Measurements from ENCODE around the gene PKD2L2. TPM values are rescaled to one million over a fixed set of nuclear protein-coding genes. Genes with fewer than 3 reads are reported as not detected.
A peak's percentile ranks its signal among the peaks of the same experiment; 100 is the strongest.

Gene PKD2L2
- total and polyA plus RNA-seq, 8 donors: 0.05 to 0.23 TPM; not detected in 6

DNA sequence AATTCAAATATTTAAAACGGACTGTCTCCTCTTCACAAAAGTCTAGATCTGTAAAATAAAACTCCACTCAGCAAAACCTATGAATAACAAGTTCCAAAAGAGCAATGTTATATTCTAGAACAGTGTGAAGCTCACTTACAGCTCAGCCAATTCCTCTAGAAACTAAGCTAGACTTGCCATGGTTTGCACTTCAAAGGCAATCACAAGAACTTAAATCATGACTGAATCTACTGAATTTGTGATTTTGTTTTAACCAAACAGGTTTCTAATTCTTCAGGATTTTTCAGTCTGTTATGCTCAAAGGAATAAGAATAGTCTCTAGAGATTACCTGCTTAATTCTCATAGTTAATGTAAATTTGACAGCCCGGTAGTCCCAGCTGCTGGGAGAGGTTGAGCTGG lies 1.4 kb upstream of the PKD2L2 start:
- H3K36me3 ChIP-seq: no peaks in the 10 kb centered on the region
- no peak for FAIRE-seq
- no peaks in the 10 kb centered on the region for H3K9me3 ChIP-seq
- WGBS, 2 donors: 66 to 80% methylated on average over 2 of the region's 2 CpGs
- intact Hi-C loops (cut with DNase I): no loop called here
- no peak for DNase-seq
- no peak overlapping the region for H3K27ac ChIP-seq
- no peaks in the 10 kb centered on the region for H3K27me3 ChIP-seq
- H3K4me1 ChIP-seq: no peaks in the 10 kb centered on the region
- no peak for ATAC-seq
- no peak overlapping the region for H3K4me3 ChIP-seq
- TF ChIP-seq, protein P1, sequence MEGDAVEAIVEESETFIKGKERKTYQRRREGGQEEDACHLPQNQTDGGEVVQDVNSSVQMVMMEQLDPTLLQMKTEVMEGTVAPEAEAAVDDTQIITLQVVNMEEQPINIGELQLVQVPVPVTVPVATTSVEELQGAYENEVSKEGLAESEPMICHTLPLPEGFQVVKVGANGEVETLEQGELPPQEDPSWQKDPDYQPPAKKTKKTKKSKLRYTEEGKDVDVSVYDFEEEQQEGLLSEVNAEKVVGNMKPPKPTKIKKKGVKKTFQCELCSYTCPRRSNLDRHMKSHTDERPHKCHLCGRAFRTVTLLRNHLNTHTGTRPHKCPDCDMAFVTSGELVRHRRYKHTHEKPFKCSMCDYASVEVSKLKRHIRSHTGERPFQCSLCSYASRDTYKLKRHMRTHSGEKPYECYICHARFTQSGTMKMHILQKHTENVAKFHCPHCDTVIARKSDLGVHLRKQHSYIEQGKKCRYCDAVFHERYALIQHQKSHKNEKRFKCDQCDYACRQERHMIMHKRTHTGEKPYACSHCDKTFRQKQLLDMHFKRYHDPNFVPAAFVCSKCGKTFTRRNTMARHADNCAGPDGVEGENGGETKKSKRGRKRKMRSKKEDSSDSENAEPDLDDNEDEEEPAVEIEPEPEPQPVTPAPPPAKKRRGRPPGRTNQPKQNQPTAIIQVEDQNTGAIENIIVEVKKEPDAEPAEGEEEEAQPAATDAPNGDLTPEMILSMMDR (IDR thresholded peaks at IDR 0.05): no peak

DNA sequence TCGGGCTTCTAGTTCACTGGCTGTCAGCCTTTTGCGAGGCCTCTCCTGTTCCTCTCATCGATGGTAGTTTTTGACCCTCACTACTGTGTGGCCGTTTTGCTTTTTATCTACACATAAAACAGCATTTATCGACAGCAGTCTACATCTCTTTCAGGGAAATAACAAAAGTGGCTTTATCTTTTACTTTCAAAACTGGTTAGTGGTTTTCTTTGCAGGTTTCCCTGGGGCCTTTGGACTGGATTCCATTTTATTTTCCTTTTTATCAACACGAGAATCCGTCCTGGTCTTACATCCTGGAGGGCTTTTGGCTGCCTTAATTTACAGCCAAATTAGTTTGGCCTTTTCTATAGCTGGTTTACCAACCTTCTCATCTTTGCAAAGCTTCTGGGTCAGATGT lies 793 bp upstream of the PKD2L2 start:
- H3K4me1 ChIP-seq: no peaks in the 10 kb centered on the region
- H3K27ac ChIP-seq: peak overlapping the region in 3 of 4 donors; percentile 29 to 82 (median 57)
- no peaks in the 10 kb centered on the region for H3K9me3 ChIP-seq
- intact Hi-C loops (cut with DNase I): no loop called here
- FAIRE-seq (no peak), DNase-seq (no peak), ATAC-seq (peak in 2 of 4 donors; percentile 5 to 7)
- H3K4me3 ChIP-seq: peak overlapping the region in 2 of 4 donors; percentile 43 to 52
- 48 to 56% methylated on average over 7 of the region's 7 CpGs for WGBS, 2 donors
- no peaks in the 10 kb centered on the region for H3K27me3 ChIP-seq
- H3K36me3 ChIP-seq: no peaks in the 10 kb centered on the region
- TF ChIP-seq, protein P1 (IDR thresholded peaks at IDR 0.05): no peak

DNA sequence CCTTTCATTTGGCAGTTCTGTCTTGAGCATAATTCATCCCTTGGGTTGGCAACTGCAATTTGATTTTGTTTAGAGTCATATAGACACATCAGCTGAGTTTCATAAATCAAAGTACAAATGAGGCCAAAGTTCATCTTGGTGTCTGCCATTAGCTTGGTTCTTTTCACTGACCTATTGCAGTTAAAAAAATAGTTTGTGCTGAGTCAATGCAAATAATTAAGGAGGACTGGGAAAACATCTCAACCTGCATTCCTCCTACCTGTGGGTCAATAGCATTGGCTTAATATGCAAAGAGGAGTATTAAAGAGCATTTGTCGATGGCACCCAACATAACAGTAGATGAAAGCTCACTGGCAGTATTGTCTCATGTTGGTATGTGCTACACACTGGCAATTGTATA lies 1.6 kb downstream of the PKD2L2 start:
- DNase-seq: no peak
- 56 to 60% methylated on average over 1 of the region's 1 CpG for WGBS, 2 donors
- Histone ChIP-seq H3K27ac (no peak overlapping the region), H3K27me3 (no peaks in the 10 kb centered on the region), H3K4me3 (no peak overlapping the region), H3K9me3 (no peaks in the 10 kb centered on the region), H3K36me3 (no peaks in the 10 kb centered on the region), H3K4me1 (no peaks in the 10 kb centered on the region)
- no peak for FAIRE-seq
- intact Hi-C loops (cut with DNase I): no loop called here
- ATAC-seq: no peak
- TF ChIP-seq, protein P1 (IDR thresholded peaks at IDR 0.05): no peak

DNA sequence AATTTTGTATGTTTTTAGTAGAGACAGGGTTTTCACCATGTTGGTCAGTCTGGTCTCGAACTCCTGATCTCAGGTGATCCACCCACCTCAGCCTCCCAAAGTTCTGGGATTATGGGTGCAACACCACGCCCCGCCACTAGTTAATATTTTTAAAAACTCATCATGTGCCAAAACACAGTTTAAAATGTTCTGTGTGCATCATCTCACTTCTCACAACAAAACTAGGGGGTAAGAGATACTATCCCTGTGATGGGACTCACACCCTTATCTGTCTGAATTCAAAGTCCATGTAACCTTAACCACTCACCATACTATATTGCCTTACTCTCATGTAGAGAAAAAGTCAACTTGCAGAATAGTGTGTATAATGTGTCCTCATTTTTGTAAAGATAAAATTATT lies 2.6 kb downstream of the PKD2L2 start:
- no peak overlapping the region for H3K4me3 ChIP-seq
- FAIRE-seq (no peak), ATAC-seq (no peak), DNase-seq (no peak)
- no peak overlapping the region for H3K27ac ChIP-seq
- no peaks in the 10 kb centered on the region for H3K27me3 ChIP-seq
- no peaks in the 10 kb centered on the region for H3K4me1 ChIP-seq
- 85 to 94% methylated on average over 3 of the region's 3 CpGs for WGBS, 2 donors
- intact Hi-C loops (cut with DNase I): no loop called here
- no peaks in the 10 kb centered on the region for H3K9me3 ChIP-seq
- TF ChIP-seq, protein P1 (IDR thresholded peaks at IDR 0.05): no peak
- no peaks in the 10 kb centered on the region for H3K36me3 ChIP-seq

DNA sequence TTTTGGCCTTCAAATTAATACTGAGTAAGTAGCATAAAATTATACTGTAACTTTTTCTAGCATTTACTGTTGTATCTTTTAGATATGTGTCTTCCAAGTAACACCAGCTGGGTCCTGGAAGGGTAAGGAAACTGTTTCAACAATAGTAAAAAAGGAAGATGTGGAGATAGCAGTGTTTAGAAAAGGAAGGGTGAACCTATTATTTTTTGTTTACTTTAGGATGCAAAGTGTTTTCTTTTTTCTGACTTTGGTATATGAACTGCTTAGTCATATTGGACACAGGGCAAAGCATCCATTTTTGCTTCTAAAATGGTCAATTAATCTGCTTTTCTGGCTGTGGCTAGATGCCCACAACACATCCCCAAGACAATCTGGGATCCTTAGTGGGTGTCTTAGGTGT lies 5.3 kb downstream of the PKD2L2 start:
- no peaks in the 10 kb centered on the region for H3K4me1 ChIP-seq
- FAIRE-seq: no peak
- no peak overlapping the region for H3K27ac ChIP-seq

More for the DNA sequence above, 5.3 kb downstream of the PKD2L2 start:
- TF ChIP-seq, protein P1 (IDR thresholded peaks at IDR 0.05): no peak
- DNase-seq (no peak), ATAC-seq (no peak)
- no peak overlapping the region for H3K4me3 ChIP-seq
- H3K36me3 ChIP-seq: no peaks in the 10 kb centered on the region
- no peaks in the 10 kb centered on the region for H3K27me3 ChIP-seq
- intact Hi-C loops (cut with DNase I): no loop called here
- H3K9me3 ChIP-seq: no peaks in the 10 kb centered on the region
